PC-3 (cell line): ENCODE measurements around the gene CCR5AS.

ENCODE experiments used
- CTCF ChIP-seq: fragments of 300-600 bp; sonication (generic); conservative IDR thresholded peaks from 2 replicates; pipeline ENCODE4 v1.5.1; 2017; ENCODE audit warnings: antibody characterized with exemption, low read depth, mild to moderate bottlenecking, low read length
- EZH2phosphoT487 ChIP-seq: fragments of 300-600 bp; sonication (generic); IDR thresholded peaks from 2 replicates; pipeline ENCODE4 v1.6.1; 2018; ENCODE audit warnings: mild to moderate bottlenecking, antibody characterized with exemption, low read length, borderline replicate concordance

- TF ChIP-seq CTCF, result peak; percentile 86
- no peak for TF ChIP-seq EZH2phosphoT487
These were observed 34.1 kb downstream of the CCR5AS start for GRCh38 chr3:46372492-46373359.
